ENCODE data around the gene NFATC4.
A peak's percentile ranks its signal among the peaks of the same experiment; 100 is the strongest.

The NFATC4 gene

GRCh38 chr14:24409956-24410355 lies 42.0 kb downstream of the NFATC4 start:
- DNase-seq (ENCODE audit: extremely low spot score): no peak
- TF ChIP-seq NFRKB (IDR thresholded peaks at IDR 0.05) (no peak), ELF4 (IDR thresholded peaks at IDR 0.05) (no peak), HDGF (IDR thresholded peaks at IDR 0.05; ENCODE audit: borderline replicate concordance) (no peak), FOXM1 (IDR thresholded peaks at IDR 0.05; ENCODE audit: borderline replicate concordance) (no peak), ARNT (IDR thresholded peaks at IDR 0.05) (no peak), FOXA1 (IDR thresholded peaks at IDR 0.05) (no peak), SUZ12 (IDR thresholded peaks at IDR 0.05) (no peak), ZNF384 (IDR thresholded peaks at IDR 0.05) (no peak), FOXK2 (IDR thresholded peaks at IDR 0.05) (no peak), SP1 (IDR thresholded peaks at IDR 0.05) (no peak), LEF1 (IDR thresholded peaks at IDR 0.05; ENCODE audit: borderline replicate concordance) (no peak), L3MBTL2 (conservative IDR thresholded peaks at IDR 0.05) (no peak), TARDBP (IDR thresholded peaks at IDR 0.05) (no peak), PKNOX1 (IDR thresholded peaks at IDR 0.05) (no peak)
- CTCF ChIA-PET: interaction anchor here (0.5 to 1.7 kb wide), 3 partner anchors 14 to 76 kb away, joined by 3 to 8 read pairs (median 4); no protein-coding TSS in a partner anchor
- POLR2A ChIA-PET: interaction anchor here (1.4 kb wide), 1 partner anchor 10 kb away, joined by 10 read pairs; the partner anchor contains the start of gene NYNRIN

- DNase-seq (ENCODE audit: extremely low spot score): peak; percentile 70
- POLR2A ChIA-PET: no interaction called here
- CTCF ChIA-PET: interaction anchor here (0.8 to 1.5 kb wide), 4 partner anchors 11 to 46 kb away, joined by 3 to 5 read pairs (median 4); partner anchors contain the start of gene NYNRIN
Observed at GRCh38 chr14:24411443-24412389, 43.7 kb downstream of the NFATC4 start.

GRCh38 chr14:24414077-24414476 lies 46.1 kb downstream of the NFATC4 start:
- POLR2A ChIA-PET: interaction anchor here (1.0 to 1.5 kb wide), 3 partner anchors 11 to 49 kb away, joined by 3 to 5 read pairs (median 3); no protein-coding TSS in a partner anchor

More at GRCh38 chr14:24411443-24412389, 43.7 kb downstream of the NFATC4 start:
- TF ChIP-seq FOXK2 (IDR thresholded peaks at IDR 0.05): no peak

GRCh38 chr14:24414732-24415420 lies 46.9 kb downstream of the NFATC4 start:
- ChIA-PET CTCF (interaction anchor here (1.0 to 2.1 kb wide), 2 partner anchors 49 to 82 kb away, joined by 4 to 9 read pairs; no protein-coding TSS in a partner anchor), POLR2A (interaction anchor here (1.0 kb wide), 1 partner anchor 49 kb away, joined by 3 read pairs; no protein-coding TSS in a partner anchor)
- TF ChIP-seq FOXA1 (IDR thresholded peaks at IDR 0.05) (no peak), HDGF (IDR thresholded peaks at IDR 0.05; ENCODE audit: borderline replicate concordance) (no peak), PKNOX1 (IDR thresholded peaks at IDR 0.05) (no peak), ZNF384 (IDR thresholded peaks at IDR 0.05) (no peak), CTBP1 (IDR thresholded peaks at IDR 0.05; ENCODE audit: borderline replicate concordance) (no peak), ARNT (IDR thresholded peaks at IDR 0.05) (no peak)
- no peak for DNase-seq (ENCODE audit: extremely low spot score)

More at GRCh38 chr14:24414077-24414476, 46.1 kb downstream of the NFATC4 start:
- no peak for DNase-seq (ENCODE audit: extremely low spot score)
- CTCF ChIA-PET: interaction anchor here (1.0 to 2.1 kb wide), 4 partner anchors 17 to 81 kb away, joined by 3 to 9 read pairs (median 5); no protein-coding TSS in a partner anchor
- TF ChIP-seq FOXK2 (IDR thresholded peaks at IDR 0.05) (no peak), SUZ12 (IDR thresholded peaks at IDR 0.05) (no peak), FOXM1 (IDR thresholded peaks at IDR 0.05; ENCODE audit: borderline replicate concordance) (no peak), ZNF384 (IDR thresholded peaks at IDR 0.05) (no peak), ELF4 (IDR thresholded peaks at IDR 0.05) (no peak), HDGF (IDR thresholded peaks at IDR 0.05; ENCODE audit: borderline replicate concordance) (no peak), ARNT (IDR thresholded peaks at IDR 0.05) (no peak), TARDBP (IDR thresholded peaks at IDR 0.05) (no peak), L3MBTL2 (conservative IDR thresholded peaks at IDR 0.05) (no peak), PKNOX1 (IDR thresholded peaks at IDR 0.05) (no peak), SP1 (IDR thresholded peaks at IDR 0.05) (no peak), FOXA1 (IDR thresholded peaks at IDR 0.05) (no peak), LEF1 (IDR thresholded peaks at IDR 0.05; ENCODE audit: borderline replicate concordance) (no peak), BHLHE40 (IDR thresholded peaks at IDR 0.05; ENCODE audit: borderline replicate concordance) (no peak), CTBP1 (IDR thresholded peaks at IDR 0.05; ENCODE audit: borderline replicate concordance) (no peak), NFRKB (IDR thresholded peaks at IDR 0.05) (no peak)

GRCh38 chr14:24415421-24416253 lies 47.7 kb downstream of the NFATC4 start:
- no peak for DNase-seq (ENCODE audit: extremely low spot score)
- ChIA-PET POLR2A (interaction anchor here (1.0 kb wide), 1 partner anchor 14 kb away, joined by 3 read pairs; the partner anchor contains the start of gene KHNYN), CTCF (interaction anchor here (0.6 kb wide), 1 partner anchor 216 kb away, joined by 6 read pairs; no protein-coding TSS in a partner anchor)
- TF ChIP-seq L3MBTL2 (conservative IDR thresholded peaks at IDR 0.05) (no peak), NFRKB (IDR thresholded peaks at IDR 0.05) (no peak), BHLHE40 (IDR thresholded peaks at IDR 0.05; ENCODE audit: borderline replicate concordance) (no peak), ELF4 (IDR thresholded peaks at IDR 0.05) (no peak), PKNOX1 (IDR thresholded peaks at IDR 0.05) (no peak), FOXM1 (IDR thresholded peaks at IDR 0.05; ENCODE audit: borderline replicate concordance) (no peak), FOXK2 (IDR thresholded peaks at IDR 0.05) (no peak)
